GM18517 (cell line): ENCODE results near the gene ARID3A.

Experiments used
- ATAC-seq: cut with Tn5 transposase; IDR thresholded peaks from one replicate; pipeline ENCODE4 v1.9.1; 2021; ENCODE audit warnings: mild to moderate bottlenecking, moderate library complexity; ENCODE audit not compliant: unreplicated experiment

The ARID3A gene

DNA sequence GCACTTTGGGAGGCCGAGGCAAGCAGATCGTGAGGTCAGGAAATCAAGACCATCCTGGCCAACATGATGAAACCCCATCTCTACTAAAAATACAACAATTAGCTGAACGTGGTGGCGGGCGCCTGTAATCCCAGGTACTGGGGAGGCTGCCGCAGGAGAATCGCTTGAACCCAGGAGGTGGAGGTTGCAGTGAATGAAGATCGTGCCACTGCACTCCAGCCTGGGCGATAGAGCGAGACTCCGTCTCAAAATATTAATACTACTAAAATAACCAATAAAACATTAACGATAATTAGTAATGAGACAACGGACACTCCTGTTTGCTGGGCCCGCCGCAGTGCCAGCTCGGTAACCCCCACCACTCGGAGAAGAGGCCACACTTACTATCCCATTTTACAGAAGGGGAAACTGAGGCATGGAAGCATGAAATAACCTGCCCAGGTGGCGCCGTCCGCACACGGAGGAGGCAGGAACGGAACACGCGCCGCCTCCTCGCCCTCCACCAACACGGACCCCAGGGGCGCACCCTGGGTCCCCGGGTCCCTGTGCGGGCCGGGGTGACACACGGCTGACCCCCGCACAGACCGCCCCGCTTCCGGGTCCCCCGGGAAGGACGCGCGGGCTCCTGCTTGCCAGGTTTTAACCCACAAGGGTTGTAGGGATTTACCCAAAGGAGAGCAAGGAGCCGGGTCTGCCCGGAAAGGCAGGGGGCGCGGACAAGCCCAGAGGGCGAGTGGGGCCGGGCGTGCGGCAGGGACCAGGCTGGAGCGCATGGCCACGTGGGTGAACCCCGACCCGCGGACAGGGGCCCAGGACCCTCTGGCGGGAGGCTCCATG is 14.4 kb upstream of the ARID3A start:
- no peak for ATAC-seq

DNA sequence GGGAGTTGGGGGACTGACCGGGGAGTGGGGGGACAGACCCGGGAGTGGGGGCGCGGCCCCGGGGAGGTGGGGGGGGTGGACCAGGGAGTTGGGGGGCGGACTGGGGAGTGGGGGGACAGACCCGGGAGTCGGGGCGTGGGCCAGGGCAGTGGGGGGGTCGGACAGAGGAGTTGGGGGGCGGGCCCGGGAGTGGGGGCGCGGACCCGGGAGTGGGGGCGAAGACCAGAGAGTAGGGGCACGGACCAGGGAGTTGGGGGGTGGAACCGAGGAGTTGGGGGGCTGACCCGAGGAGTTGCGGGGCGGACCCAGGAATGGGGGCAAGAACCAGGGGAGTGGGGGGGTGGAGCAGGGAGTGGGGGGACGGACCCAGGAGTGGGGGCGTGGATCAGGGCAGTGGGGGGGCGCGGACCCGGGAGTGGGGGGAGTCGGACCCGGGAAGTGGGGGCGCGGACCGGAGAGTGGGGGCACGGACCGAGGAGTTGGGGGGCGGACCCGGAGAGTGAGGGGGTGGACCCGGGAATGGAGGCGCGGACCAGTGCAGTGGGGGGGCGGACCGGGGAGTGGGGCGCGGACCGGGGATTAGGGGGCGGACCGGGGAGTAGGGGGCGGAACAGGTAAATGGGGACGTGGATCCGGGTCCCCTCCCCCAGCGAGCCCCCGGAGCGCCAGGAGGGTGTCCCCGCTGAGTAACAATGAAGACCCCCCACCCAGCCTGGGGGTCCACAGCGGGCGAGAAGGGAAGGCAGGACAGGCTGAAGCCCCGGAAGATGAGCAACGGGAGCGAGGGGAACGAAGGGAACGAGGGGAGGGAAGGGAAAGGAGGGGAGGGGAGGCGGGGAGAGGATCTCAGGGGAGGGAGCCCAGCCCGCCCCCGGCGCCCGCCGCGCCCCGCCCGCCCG is 13.4 kb upstream of the ARID3A start:
- no peak for ATAC-seq

DNA sequence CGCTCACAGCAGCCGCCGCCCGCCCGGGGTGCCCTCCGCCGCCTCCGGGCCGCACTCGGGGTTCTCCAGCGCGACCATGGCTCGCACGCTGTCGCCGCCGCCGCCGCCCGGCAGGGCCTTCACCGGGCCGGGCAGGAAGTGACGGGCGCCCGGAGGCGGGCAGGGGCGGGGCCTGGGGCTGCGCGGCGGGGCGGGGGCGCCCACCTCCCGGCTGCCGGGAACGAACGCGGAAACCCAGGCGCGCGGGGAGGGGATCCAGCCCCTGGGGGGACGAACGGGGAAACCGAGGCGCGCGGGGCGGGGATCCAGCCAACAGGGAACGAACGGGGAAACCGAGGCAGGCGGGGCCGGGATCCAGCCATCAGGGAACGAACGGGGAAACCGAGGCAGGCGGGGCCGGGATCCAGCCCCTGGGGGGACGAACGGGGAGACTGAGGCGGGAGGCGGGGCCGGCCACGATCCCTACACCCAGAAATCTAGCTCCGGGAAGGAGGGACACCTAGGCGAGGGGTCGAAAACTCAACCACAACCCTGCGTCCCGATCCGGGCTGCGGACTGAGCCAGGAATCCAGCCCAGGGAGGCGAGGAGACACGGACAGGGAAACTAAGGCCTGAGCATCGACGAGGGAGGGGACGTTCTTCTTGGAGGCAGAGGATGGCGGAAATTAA is 12.6 kb upstream of the ARID3A start, which contains the start of gene R3HDM4:
R3HDM4 (minus strand) TSS at position 140 of the 669 bp plus-strand sequence; CDS start at position 78, 62 bp downstream.
- ATAC-seq, result no peak

DNA sequence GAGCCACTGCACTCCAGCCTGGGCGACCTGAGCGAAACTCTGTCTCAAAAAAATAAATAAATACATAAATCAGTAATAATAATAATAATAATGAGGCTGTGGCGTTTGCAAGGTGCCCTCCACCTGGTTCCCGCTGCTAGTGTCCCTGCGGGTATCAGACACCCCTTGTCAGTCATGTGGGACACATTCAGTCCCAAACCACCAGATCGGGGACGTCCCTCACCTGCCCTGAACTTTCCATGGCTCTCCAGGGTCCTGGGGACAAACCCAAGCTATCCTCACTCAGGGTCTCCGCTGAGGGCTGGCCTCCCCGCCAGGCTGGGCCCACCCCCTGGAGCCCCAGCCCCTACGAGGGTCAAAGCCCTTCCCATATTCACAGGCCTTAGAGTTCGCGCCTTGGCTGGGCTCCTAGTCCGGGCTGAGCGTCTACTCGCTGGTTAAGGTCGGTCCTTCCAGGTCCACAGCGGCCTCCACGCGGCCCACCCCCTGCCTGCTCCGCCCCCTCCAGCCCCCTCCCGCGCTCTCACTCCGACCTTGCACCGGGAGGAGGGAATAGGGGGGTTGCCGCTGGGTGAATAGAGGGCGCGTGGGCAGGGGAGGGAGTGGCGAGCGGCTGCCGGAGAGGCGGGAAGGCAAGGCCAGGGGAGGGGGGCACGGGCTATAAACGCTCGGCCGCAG is 9.1 kb upstream of the ARID3A start:
- ATAC-seq, result no peak

DNA sequence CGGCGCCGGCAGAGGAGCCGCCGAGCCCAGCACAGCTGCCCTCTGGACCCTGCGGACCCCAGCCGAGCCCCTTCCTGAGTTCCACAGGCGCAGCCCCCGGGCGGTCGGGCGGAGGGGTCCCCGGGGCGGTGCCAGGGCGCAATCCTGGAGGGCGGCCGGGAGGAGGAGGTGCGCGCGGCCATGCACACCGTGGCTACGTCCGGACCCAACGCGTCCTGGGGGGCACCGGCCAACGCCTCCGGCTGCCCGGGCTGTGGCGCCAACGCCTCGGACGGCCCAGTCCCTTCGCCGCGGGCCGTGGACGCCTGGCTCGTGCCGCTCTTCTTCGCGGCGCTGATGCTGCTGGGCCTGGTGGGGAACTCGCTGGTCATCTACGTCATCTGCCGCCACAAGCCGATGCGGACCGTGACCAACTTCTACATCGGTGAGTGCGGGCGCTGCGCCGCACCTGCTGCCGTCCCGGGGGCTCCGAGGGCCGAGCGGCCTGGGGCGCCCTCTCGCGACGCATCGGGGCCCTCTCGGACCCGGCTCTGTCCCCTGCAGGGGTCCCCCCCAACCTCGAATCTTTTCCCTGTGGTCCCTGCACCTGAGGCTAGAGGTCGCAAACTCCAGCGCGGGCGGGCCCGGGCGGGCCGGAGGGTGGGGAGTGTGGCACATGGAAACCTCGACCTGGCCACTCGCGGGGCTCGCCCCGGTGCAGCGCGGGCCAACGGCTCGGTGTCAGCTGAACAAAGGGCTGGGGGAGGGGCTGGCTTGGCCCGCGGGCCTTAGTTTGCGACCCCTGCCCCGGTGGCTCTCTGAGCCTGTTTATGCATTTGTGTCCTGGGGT is 8.3 kb upstream of the ARID3A start, which contains the start of gene KISS1R:
KISS1R (plus strand) TSS at position 11 of the 829 bp plus-strand sequence; CDS start at position 181, 170 bp downstream.
- no peak for ATAC-seq

DNA sequence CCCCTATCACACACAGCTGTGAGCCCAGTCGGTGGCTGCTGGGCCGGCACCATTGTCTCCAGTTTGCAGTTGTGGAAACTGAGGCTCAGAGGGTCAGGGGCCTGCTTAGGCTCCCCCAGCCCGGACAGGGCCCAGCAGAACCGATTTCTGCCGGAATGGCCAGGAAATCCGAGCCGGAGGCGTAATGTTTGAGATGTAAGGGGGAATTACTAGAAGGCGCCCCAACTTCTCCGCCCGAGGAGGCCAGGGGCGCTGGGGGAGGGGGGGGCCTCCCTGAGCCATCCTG is 7.7 kb upstream of the ARID3A start:
- no peak for ATAC-seq

DNA sequence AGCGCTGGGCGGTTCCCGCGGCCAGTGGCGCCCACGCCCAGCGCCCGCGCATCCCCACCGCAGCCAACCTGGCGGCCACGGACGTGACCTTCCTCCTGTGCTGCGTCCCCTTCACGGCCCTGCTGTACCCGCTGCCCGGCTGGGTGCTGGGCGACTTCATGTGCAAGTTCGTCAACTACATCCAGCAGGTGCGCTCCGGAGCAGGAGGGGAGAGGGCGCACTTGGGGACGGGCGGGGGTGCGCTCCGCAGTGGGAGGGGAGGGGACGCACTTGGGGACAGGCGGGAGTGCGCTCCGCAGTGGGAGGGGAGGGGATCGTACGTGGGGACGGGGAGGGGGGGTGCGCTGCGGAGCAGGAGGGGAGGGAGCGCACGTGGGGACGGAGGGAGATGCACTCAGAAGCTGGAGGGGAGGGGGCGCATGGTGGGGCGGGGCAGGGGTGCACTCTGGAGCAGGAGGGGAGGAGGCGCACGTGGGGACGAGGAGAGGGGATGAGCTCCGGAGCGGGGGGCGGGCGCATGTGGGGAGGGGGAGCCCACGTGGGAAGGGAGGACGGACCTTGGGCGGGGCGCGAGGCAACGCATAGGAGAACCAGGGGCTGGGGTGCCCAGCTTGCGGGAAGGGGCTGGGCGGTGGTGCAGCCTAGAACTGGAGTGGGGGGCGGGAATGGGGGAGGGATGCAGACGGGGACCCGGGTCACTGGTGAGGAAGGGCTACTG is 7.2 kb upstream of the ARID3A start:
- no peak for ATAC-seq

DNA sequence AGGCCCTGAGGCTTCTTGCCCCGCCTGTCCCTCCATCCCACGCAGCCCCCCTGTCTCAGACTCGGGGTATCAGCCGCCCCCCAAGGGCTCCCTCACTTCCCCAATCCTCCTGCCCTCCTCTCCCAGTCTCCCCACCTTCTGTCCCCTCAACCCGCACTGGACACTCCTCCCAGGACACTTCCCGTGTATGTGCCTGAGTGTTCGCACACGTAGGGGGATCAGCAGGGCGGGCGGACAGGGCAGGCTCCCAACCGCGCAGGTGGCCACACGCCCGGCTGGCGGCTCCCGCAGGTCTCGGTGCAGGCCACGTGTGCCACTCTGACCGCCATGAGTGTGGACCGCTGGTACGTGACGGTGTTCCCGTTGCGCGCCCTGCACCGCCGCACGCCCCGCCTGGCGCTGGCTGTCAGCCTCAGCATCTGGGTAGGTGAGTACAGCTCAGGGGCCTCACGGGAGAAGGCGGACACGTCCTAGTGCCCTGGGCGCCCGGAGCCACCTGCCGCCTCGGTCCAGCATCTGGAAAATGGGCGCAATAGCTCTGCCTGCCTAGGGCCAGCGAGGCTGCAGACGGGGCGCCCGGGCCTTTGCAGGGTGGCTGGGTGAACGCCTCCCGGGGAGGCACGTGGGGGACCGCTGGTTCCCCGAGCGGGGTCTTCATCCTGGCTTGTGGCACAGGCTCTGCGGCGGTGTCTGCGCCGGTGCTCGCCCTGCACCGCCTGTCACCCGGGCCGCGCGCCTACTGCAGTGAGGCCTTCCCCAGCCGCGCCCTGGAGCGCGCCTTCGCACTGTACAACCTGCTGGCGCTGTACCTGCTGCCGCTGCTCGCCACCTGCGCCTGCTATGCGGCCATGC is 6.4 kb upstream of the ARID3A start:
- no peak for ATAC-seq

DNA sequence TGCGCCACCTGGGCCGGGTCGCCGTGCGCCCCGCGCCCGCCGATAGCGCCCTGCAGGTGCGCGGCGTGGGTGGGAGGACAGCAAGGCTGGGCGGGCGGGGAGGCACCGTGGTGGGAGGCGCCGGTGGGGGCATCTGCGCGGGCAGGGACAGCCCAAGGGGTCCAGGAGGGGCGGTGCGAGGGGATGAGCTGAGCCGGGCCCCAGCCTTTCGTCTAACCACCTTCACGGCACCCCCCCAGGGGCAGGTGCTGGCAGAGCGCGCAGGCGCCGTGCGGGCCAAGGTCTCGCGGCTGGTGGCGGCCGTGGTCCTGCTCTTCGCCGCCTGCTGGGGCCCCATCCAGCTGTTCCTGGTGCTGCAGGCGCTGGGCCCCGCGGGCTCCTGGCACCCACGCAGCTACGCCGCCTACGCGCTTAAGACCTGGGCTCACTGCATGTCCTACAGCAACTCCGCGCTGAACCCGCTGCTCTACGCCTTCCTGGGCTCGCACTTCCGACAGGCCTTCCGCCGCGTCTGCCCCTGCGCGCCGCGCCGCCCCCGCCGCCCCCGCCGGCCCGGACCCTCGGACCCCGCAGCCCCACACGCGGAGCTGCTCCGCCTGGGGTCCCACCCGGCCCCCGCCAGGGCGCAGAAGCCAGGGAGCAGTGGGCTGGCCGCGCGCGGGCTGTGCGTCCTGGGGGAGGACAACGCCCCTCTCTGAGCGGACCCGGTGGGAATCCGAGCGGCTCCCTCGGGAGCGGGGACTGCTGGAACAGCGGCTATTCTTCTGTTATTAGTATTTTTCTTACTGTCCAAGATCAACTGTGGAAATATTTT is 5.6 kb upstream of the ARID3A start:
- no peak for ATAC-seq

DNA sequence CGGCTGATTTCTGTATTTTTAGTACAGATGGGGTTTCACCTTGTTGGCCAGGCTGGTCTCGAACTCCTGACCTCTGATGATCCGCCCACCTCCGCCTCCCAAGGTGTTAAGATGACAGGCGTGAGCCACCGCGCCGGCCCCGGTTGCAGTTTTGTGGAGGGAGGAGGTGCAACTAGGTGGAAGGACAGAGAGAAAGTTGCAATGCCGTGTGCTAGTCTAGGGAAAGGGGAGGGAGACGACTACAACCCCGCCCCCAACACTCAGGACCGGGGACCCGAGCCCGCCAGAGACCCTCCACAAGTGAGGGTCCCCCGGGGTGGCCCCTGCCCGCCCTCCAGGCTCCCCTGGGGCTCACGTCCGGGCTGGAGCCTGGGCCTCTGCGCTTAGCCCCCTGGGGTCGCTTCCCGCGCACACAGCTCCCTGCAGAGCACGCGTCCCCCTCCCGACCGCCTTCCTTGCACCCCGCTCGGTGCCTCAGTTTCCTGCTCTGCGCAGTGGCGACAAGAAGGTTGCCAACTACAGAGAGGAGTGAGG is 1.2 kb upstream of the ARID3A start:
- ATAC-seq, result no peak

DNA sequence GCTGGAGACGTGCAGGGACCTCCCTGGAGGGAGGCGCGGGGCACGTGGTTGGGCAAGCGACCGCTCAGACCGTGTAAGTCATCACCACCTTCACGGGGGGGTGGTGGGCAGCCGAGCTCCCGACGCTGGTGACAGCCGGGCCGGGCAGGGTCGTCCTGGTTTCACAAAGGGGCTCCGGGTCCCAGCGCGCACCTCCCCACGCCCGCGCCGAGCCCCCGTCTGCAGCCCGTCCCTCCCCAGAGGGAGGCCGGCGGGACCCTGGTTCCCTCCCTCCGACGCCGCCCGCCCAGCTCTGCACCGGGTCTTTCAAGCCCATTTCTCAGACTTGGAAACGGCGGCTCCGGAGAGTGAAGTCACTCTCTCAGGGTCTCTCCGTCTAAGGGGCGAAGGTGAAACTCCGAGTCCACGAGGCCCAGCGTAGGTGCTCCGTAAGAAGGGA is 729 bp upstream of the ARID3A start:
- peak; percentile 41 for ATAC-seq

DNA sequence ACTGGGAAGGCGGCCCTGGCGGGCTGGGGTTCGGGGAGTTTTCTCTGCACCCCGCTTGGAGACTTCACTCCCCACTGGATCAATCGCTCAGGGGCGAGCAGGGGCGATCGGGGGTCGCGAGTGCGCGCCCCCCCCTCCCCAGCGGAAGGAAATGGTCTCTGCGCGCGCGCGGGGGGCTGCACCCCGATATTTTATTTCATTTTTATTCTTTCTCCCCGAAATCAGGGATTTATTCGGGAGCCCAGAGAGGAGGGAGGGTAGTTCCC is 421 bp downstream of the ARID3A start:
- no peak for ATAC-seq

DNA sequence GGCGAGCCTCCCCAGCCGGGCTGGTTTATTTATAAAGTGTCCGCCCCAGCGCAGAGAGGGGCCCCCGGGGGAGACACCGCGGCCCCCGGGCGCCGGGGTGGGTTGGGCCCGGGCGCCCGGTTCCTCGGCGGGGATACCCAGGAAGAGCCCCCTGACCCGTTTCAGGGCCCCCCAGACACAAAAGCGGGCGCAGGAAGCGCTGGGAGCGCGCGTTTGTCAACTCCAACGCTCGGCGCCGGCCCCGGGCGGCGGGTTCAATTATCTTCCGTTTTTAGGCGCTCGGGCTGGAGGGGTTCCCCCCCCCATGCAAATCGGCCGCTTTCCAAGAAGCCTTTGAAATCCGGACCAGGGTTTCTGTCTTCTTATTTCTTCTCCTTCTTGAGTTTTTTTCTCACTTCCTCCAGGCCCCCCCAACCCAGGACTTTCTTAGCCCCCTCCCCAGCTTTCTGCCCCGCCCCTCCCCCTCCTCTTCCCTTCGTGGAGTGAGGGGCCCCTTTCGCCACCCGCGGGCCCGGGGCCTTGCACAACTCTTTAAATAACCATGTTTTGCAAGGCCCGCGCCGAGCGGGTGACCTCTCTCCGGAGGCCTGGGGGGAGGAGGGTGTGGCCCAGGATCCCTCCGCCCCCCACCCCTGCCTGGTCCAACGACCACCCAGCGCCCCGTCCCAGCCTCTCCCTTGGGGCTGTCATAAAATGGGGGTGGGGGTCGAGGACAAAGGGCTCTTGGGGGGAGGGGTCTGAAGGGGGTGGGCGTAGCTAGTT is 935 bp downstream of the ARID3A start:
- no peak for ATAC-seq

DNA sequence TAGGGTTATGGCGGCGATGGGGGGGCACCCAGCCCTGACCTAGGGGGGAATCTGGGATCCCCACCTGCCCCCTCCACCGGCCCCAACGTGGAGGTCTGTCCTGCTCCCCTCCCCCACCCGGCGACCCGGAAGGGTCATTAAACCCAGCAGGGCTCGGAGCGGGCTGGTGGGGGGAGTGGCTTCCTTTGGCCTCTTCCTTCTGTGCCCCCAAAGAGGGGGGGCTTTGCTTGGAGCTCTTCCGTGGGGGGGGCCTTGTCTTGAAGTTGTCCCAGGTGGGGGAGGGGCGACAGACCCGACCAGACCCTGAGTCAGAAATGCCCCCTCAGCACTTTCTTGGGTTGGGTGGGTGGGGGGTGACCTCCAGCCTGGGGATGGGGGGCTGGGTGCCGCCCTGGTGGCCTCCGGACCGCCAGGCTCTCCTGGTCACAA is 1.5 kb downstream of the ARID3A start:
- ATAC-seq, result no peak

DNA sequence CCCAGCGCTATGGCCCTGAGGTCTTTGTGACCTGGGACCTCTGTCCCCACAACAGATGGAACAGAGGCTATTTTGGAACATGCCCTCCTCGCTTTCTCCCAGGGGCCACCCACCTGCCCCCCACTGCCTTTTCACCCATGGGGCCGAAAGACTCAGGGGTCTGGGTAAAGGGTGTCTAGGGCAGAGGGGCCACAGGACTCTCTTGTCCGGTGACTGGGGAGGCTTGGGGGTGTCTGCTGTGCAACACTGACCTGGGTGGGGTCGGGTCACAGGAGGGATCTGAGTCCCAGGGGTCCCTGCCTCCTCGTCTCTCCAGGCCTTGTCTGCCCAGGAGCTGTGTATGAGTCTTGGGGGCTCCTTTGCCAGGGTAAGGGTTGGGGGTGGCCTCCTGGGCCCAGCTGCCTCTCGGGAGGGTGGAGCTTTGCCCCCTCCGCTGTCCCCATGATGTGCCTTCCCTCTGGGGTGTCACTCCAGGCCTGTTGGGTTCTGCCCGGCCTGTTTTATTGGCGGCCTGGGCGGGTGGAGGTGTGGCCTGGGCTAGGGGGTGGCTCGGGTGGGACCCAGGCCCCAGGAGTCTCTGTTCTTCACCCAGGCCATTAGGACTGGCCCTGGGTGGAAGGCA is 2.1 kb downstream of the ARID3A start:
- ATAC-seq, result no peak

DNA sequence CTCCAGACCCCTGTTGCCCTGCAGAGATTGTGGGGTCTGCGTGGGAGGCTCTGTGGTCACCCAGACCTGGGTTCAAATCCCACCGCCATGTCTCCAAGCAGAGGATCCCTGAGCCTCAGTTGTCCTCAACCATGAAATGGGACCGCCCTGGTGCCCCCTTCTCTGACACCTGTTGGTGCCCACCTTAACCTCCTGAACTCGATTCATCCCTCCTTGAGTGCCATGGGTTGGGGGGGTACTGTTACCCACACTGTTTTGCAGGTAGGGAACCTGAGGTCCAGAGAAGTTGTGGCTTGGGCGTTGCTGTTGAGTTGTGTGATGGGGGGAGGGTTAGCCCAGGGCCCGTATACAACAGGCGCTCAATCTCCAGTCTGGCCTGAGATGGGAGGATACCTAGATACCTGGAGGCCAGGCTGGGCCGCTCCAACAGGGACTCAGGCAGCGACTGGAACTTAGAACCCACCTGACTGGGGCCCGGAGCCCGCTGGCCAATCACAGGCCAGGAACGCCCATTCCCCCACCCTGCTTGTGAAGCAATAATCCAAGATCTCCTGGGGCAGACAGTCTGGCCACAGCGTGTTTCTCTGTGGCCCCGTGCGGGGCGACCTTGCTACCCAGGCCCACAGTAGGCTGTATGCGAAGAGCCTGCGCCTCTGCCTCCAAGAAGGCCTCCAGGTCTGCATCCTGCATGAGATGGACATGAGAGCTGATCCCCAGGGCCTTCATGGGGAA is 2.8 kb downstream of the ARID3A start:
- ATAC-seq, result no peak
